HG03378 (cell line): ENCODE results near the gene PUDP.
"Not testable (repeated sequence)": the region's sequence is repeated elsewhere in the genome, so short reads cannot be mapped to it uniquely, and the experiment has no call there.

Source experiments
- ATAC-seq: cut with Tn5 transposase; IDR thresholded peaks from one replicate; pipeline ENCODE4 v1.9.1; 2021; ENCODE audit warnings: mild to moderate bottlenecking, moderate library complexity; ENCODE audit not compliant: unreplicated experiment

PUDP gene

GRCh38 chrX:7147978-7148854 lies at the start of gene PUDP:
Gene PUDP (minus strand): TSS chrX:7148153. CDS start chrX:7148113, 40 bp downstream.
- ATAC-seq: peak; percentile 66

- ATAC-seq: no peak
These were observed 46.7 kb upstream of the PUDP start for GRCh38 chrX:7194606-7195005.

- no peak for ATAC-seq
These were observed 44.9 kb upstream of the PUDP start for GRCh38 chrX:7192871-7193270.

DNA sequence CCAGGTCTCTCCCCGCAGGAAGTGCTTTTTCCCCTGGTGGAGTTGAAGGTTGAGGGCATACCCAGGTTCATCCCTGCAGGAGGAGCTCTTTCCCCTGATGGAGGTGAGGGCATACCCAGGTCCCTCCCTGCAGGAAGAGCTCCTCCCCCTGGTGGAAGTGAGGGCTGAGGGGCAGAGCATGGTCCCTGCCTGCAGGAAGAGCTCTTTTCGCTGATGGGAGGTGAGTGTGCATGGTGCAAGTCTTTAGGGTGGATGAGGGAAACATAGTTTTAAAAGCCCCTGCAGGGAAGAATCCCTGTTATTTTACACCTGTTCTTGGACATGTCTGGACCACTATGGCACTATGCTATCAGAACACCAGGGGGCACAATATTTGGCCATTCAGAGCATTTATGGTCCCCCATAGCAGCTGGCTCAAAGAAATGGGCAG lies 43.7 kb upstream of the PUDP start:
- no peak for ATAC-seq

GRCh38 chrX:7190157-7190556 lies 42.2 kb upstream of the PUDP start:
- no peak for ATAC-seq

DNA sequence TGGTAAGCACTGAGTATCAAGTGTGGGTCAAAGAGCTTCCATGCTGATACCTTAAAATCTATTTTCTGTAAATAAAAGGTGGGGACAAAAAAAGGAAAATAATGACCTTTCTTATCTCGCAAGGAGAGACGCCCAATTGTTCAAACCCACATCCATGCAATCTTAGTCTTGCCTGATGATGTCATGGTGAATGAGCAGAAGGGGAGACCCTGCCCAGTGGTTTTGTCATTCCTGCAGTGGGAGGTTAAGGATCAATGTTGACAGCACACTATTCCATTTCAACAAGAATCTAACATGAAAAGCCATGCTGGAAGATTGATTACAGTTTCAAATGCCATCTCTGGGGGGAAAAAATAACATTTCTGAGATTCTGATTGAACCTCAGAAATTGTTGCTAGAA lies 40.7 kb upstream of the PUDP start:
- ATAC-seq: no peak

DNA sequence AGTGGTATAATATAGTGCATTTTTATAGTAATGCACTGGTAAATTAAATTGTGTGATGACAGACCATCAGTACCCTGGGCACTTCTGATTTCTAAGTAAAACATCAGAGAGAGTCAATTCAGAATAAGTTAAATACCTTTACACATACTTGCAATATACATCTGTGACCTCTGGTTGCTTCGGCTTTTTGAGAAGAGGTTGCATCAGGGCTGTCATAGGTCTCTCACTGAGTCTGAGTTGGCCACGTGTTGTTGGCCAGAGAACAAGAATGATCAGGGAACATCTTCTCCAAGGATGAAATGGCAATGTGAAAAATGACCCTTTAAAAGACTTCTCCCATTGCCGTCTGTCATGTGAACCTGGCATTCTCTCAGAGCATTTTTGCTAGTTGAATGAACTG lies 36.9 kb upstream of the PUDP start:
- ATAC-seq: no peak

DNA sequence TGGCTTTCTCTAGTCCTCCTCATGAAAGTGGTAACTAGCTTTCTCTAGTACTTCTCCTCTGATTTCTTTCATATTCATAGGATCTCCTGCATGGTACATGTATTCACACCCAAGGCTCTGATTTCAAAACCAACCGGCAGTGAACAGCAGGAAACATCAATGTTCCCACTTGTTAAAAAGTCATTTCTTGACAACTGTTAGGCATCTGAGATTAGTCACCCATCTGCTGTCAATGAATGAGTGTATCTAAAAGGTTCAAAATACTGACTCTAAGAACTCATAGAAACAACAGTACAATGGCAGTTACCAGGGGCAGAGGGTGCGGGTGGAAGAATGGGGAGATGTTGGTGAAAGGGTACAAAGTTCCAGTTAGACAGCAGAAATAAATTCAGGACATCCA lies 31.5 kb upstream of the PUDP start:
- no peak for ATAC-seq

GRCh38 chrX:7178859-7179258 lies 30.9 kb upstream of the PUDP start:
- ATAC-seq: not testable (repeated sequence)

GRCh38 chrX:7170898-7171297 lies 22.9 kb upstream of the PUDP start:
- ATAC-seq: no peak

GRCh38 chrX:7169627-7170026 lies 21.7 kb upstream of the PUDP start:
- no peak for ATAC-seq

GRCh38 chrX:7168371-7168770 lies 20.4 kb upstream of the PUDP start:
- no peak for ATAC-seq

DNA sequence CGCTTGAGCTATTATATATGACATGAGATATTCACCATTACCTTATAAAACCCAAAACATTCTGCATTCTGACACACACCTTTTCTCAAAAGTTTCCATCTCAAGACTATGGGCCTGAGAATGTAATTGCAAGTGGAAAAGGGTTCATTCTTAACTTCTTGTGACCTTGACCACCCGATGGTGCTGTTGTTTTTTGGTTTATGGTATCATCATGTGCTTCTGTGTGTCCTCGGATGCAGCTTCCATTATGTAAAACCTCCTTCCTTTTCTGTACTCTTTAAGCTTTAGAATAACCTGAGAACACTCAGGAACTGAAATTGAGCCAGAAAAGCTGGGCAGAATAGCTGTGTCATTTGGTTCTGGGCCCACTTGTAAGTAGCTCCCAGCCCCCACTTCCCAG lies 16.2 kb upstream of the PUDP start:
- no peak for ATAC-seq

DNA sequence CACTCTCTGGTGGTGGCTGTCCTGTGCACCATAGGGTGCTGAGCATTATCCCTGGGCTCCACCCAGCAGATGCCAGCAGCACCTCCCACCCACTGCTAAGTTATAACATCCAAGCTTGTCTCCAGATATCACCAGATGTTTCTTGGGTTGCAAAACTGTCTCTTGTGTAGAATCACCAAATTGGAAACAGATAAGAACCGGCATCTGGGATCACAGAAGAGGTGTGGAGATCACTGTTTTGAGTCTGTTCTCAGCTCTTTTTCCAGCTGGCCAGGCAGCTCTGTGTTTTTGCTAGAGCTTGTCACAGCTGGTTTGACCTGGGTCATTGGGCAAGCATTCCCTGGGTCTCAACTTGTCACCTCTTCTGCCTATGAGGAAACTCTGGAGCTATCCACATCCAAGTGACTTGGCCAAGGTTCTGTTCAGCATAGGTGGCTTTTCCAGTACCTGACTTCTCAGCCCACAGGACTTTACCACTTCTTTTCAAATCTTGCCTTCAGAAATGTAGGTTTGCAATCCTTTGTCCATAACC lies 15.3 kb upstream of the PUDP start:
- no peak for ATAC-seq

GRCh38 chrX:7159149-7159861 lies 11.4 kb upstream of the PUDP start:
- ATAC-seq: no peak

DNA sequence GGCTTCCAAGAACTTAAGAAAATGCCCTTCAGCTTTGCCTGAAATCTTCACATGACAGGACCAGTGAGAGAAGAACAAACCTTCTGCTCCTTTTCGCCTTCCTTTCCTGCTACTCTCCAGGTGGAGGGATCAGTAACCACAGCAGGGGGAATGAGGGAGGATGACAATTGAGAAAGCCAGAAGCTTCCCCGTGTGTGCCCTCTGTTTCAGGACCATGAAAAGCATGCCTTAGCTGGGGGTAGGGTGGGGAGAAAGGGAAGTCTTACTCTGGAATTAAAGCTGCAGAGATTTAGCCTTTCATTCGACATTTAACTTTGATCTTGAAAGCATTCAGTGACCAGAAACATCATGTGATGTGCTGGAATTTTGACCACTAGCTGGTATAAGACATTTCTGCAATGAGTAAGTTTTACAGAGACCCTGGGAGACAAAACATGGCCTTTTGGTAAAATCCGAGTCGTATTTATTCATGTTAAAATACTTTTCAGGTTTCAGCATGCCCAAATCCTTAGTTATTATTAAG lies 10.6 kb upstream of the PUDP start:
- no peak for ATAC-seq

DNA sequence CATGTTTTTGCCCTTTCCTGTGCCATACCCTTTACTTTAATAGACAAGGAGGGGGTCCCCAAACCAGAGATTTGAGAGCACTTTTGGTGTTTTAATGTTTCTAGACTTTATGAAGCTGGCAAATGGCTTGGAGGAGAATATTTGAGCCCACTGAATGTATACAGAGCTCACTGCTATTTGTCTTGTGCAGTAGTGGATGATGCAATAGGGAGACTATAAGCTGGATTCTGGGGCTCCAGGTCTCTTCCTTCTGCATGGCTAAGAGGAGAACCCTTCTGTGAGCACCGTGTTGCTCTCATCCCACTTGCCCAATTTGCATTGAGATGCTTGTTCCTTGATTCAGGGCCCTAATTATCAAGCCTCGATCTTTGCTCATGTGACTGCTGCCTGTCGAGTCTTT lies 8.9 kb upstream of the PUDP start:
- ATAC-seq: no peak

GRCh38 chrX:7155163-7155562 lies 7.2 kb upstream of the PUDP start:
- no peak for ATAC-seq

DNA sequence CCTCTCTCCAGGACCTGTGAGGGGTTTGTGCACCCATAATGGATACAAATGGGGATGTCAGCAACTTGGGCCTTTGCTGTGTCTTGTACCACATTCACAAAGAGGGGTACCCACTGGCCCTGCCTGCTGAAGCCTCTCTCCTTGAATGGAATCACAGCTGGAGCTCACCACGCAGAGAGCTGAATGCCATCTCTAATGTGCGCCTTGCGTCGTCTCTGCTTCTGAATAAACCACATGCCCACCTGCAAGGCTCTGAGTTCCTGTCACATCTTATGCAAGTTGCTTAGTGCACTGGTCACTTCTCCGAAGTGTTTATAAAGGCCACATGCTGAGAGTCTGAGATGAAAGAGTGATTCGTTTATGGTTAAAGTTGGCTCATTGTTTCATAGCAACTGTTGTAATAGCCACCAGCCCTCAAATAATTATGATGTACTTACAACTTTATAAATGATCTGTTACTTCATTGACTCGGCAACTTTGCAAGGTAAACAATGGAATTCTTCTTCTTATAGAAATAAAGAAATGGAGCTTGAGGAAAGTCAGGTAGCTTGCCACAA lies 6.2 kb upstream of the PUDP start:
- ATAC-seq: no peak

DNA sequence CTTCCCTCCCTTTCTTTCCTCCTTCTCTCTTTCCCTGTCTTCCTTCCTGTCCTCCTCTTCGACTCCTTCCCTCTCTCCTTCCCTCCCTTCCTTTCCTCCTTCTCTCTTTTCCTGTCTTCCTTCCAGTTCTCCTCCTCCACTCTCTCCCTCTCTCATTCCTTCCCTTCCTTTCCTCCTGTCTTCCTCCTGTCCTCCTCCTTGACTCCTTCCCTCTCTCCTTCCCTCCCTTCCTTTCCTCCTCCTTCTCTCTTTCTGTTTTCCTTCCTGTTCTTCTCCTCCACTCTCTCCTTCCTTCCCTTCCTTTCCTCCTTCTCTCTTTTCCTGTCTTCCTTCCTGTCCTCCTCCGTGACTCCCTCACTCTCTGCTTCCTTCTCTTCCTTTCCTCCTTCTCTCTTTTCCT lies 5.3 kb upstream of the PUDP start:
- no peak for ATAC-seq

DNA sequence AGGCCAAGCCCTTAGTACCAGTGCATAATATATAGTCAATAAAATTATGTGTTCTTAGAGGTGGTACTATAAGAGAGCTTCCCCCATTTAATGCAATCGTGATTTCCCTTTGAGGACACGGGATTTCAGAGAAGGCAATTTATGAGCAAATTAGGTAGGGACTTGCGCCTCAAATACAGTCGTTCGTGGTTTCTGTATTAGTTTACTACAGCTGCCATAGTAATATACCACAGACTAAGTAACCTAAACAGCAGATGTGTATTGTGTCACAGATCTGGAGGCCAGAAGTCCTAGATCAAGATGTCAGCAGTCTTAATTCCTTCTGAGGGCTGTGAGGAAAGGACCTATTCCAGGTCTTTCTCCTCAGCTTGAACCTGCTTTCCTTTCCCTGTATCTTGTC lies 1.5 kb upstream of the PUDP start:
- ATAC-seq: peak; percentile 23
